Fibroblast of lung (primary cell): ENCODE measurements around the gene RFX1. TPM values are rescaled to one million over a fixed set of nuclear protein-coding genes. Genes with fewer than 3 reads are reported as not detected.

Experiments used
- DNase-seq, 2 donors: peaks; one replicate each; pipeline versions ENCODE4 v3.0.0 to v3.0.0-alpha.2; 2010; ENCODE audit warnings: low read depth in 2 of 2
- H2AFZ ChIP-seq: 2 replicates; pipeline ENCODE4 v1.5.1; 2012; ENCODE audit warnings: low read length, control low read depth, inconsistent platforms
- H3K27ac ChIP-seq: 2 replicates; pipeline ENCODE4 v1.5.1; 2011; ENCODE audit warnings: low read length, control low read depth; ENCODE audit not compliant: insufficient read depth
- H3K27me3 ChIP-seq: 2 replicates; pipeline ENCODE4 v1.5.1; 2011; ENCODE audit warnings: mild to moderate bottlenecking, low read length; ENCODE audit not compliant: control insufficient read depth, insufficient read depth
- H3K36me3 ChIP-seq: 2 replicates; pipeline ENCODE4 v1.5.1; 2011; ENCODE audit warnings: low read length; ENCODE audit not compliant: control insufficient read depth, insufficient read depth
- H3K4me1 ChIP-seq: 2 replicates; pipeline ENCODE4 v1.5.1; 2011; ENCODE audit warnings: low read length; ENCODE audit not compliant: control insufficient read depth, insufficient read depth; ENCODE audit errors: extremely low read depth
- H3K4me2 ChIP-seq: 2 replicates; pipeline ENCODE4 v1.5.1; 2011; ENCODE audit warnings: low read length, control low read depth; ENCODE audit not compliant: insufficient read depth; ENCODE audit errors: extremely low read depth
- H3K4me3 ChIP-seq, 4 experiments: fragments of 200-600 bp in 1 of 4; sonication (generic) in 1 of 4; replicated peaks in 1 of 4; 2 replicates each; pipeline ENCODE4 v1.5.1; 2011 to 2016; ENCODE audit warnings: low read length in 4 of 4, low read depth in 3 of 4, mild to moderate bottlenecking in 3 of 4, control low read depth in 2 of 4, inconsistent platforms in 1 of 4, mixed read lengths in 1 of 4; ENCODE audit not compliant: insufficient read depth in 1 of 4; ENCODE audit errors: control extremely low read depth in 1 of 4
- H3K79me2 ChIP-seq: 2 replicates; pipeline ENCODE4 v1.5.1; 2012; ENCODE audit warnings: mild to moderate bottlenecking, low read length, inconsistent platforms; ENCODE audit not compliant: control insufficient read depth, insufficient read depth
- H3K9ac ChIP-seq: 2 replicates; pipeline ENCODE4 v1.5.1; 2011; ENCODE audit warnings: mild to moderate bottlenecking, low read length, control low read depth; ENCODE audit not compliant: insufficient read depth
- H3K9me3 ChIP-seq: 2 replicates; pipeline ENCODE4 v1.5.1; 2012; ENCODE audit warnings: low read depth, low read length; ENCODE audit not compliant: control insufficient read depth, insufficient read depth
- H4K20me1 ChIP-seq: 2 replicates; pipeline ENCODE4 v1.5.1; 2011; ENCODE audit warnings: low read length; ENCODE audit not compliant: control insufficient read depth, insufficient read depth; ENCODE audit errors: extremely low read depth
- EZH2 ChIP-seq: IDR thresholded peaks from 2 replicates; pipeline ENCODE4 v1.5.1; 2012; ENCODE audit warnings: low read length, control low read depth, mild to moderate bottlenecking; ENCODE audit errors: missing control alignments
- polyA plus RNA-seq, 2 donors: library from polyadenylated mRNA; depleted of rRNA in 1 of 2; stranded (reverse) in 1 of 2; unstranded in 1 of 2; fragments of >200 nt; gene quantifications; 2 replicates each; pipeline ENCODE4 v1.2.1, GENCODE V29; 2011 to 2012; ENCODE audit warnings: missing spikeins in 1 of 2
- total RNA-seq: library from RNA; depleted of rRNA; stranded (reverse); fragments of >200 nt; gene quantifications from 2 replicates; pipeline ENCODE4 v1.2.1, GENCODE V29; 2014
- TF ChIP-seq, protein P1 (sequence below), 2 donors: IDR thresholded peaks in 1 of 2; conservative IDR thresholded peaks in 1 of 2; 1 replicate in 1 of 2; 2 replicates in 1 of 2; pipeline ENCODE4 v1.5.1; 2011 to 2012; ENCODE audit warnings: low read length in 2 of 2, control low read depth in 1 of 2, inconsistent platforms in 1 of 2, low read depth in 1 of 2, mild to moderate bottlenecking in 1 of 2

RFX1 gene
- total and polyA plus RNA-seq, 2 donors (not counting 1 experiment from before 2014, with no cell fraction given): 0.44 to 2.6 TPM

DNA sequence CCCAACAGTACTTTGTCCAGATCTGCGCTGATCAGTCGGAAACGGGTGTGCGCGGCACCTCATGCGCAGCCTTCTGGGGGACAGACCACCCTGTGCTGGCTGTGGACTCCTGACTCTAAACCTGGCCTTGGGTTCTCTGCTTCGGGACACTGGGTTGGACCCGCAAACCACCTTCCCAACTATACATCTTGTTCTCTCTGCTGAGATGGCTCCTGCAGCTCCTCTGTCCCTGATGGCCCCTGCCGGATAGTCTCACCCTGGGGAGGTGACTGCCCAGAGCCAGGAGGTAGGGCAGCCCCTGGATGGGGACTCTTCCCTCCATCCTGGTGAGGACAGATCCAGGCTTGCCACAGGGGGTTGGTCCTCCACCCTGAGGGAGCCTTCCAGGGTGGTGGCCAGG, 23.3 kb downstream of the RFX1 start:
- TF ChIP-seq, protein P1, sequence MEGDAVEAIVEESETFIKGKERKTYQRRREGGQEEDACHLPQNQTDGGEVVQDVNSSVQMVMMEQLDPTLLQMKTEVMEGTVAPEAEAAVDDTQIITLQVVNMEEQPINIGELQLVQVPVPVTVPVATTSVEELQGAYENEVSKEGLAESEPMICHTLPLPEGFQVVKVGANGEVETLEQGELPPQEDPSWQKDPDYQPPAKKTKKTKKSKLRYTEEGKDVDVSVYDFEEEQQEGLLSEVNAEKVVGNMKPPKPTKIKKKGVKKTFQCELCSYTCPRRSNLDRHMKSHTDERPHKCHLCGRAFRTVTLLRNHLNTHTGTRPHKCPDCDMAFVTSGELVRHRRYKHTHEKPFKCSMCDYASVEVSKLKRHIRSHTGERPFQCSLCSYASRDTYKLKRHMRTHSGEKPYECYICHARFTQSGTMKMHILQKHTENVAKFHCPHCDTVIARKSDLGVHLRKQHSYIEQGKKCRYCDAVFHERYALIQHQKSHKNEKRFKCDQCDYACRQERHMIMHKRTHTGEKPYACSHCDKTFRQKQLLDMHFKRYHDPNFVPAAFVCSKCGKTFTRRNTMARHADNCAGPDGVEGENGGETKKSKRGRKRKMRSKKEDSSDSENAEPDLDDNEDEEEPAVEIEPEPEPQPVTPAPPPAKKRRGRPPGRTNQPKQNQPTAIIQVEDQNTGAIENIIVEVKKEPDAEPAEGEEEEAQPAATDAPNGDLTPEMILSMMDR (conservative IDR thresholded peaks at IDR 0.05 in 1 of 2, IDR thresholded peaks at IDR 0.05 in 1 of 2; ENCODE audit: low read depth in 1 of 2, low read length in 2 of 2): no peak
- no peak for TF ChIP-seq EZH2
- Histone ChIP-seq H3K79me2 (no peaks in the 10 kb centered on the region), H3K4me2 (no peak overlapping the region), H2AFZ (no peak overlapping the region), H3K9me3 (no peaks in the 10 kb centered on the region), H4K20me1 (no peaks in the 10 kb centered on the region), H3K36me3 (peaks cover 1% of the 10 kb centered on the region), H3K4me1 (peaks cover 9% of the 10 kb centered on the region), H3K27me3 (no peaks in the 10 kb centered on the region), H3K9ac (no peak overlapping the region), H3K4me3 (no peak overlapping the region), H3K27ac (no peak overlapping the region)
- DNase-seq: no peak

DNA sequence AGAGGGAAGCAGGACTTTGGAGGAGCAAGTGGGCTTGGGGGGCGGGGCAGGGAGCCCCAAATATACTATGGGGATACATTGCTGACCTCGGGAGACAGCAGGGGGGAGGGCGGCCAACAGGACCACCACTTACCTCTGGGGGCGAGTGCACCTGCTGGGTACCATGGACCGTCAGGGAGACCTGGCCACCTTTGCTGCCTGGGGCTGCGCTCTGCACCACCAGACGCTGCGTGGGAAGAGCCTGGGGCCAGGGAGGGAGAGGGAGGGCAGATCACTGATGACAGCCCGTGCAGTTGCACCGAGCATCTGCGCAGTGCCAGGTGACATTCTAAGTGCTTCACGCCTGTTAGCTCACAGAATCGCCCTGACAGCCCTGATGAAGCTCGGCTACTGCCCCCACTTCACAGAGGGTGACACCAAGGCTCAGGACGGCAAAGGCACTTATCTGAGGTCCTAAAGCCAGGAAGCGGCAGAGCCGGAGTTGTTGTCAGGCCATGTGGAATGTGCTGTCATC, 24.1 kb downstream of the RFX1 start:
- Histone ChIP-seq H3K4me3 (no peak overlapping the region), H3K9me3 (no peaks in the 10 kb centered on the region), H3K9ac (no peak overlapping the region), H3K79me2 (no peaks in the 10 kb centered on the region), H3K4me2 (no peak overlapping the region), H3K4me1 (peaks cover 7% of the 10 kb centered on the region), H3K27me3 (no peaks in the 10 kb centered on the region), H4K20me1 (no peaks in the 10 kb centered on the region), H2AFZ (no peak overlapping the region), H3K27ac (no peak overlapping the region), H3K36me3 (peaks cover 1% of the 10 kb centered on the region)
- TF ChIP-seq, protein P1 (conservative IDR thresholded peaks at IDR 0.05 in 1 of 2, IDR thresholded peaks at IDR 0.05 in 1 of 2; ENCODE audit: low read depth in 1 of 2, low read length in 2 of 2): no peak
- TF ChIP-seq EZH2: no peak
- no peak for DNase-seq

DNA sequence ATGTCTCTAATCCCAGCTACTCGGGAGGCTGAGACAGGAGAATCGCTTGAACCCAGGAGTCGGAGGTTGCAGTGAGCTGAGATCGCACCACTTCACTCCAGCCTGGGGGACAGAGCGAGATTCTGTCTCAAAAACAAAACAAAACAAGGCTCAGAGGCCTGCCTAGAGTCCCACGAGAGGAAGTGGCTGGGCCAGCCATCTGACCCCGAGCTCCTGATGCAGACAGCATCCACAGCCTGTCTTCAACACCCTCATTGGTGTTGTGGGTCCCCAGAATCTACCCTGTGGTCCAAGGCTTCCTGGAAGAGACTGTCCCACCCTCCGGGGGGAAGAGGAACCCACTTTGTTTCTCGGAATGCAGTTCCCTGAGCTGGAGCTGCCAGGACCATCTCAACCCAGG, 24.7 kb downstream of the RFX1 start:
- Histone ChIP-seq H3K27ac (no peak overlapping the region), H3K36me3 (peaks cover 1% of the 10 kb centered on the region), H3K79me2 (no peaks in the 10 kb centered on the region), H3K27me3 (no peaks in the 10 kb centered on the region), H3K9me3 (no peaks in the 10 kb centered on the region), H4K20me1 (no peaks in the 10 kb centered on the region), H3K9ac (no peak overlapping the region), H3K4me1 (peaks cover 6% of the 10 kb centered on the region), H3K4me3 (no peak overlapping the region), H2AFZ (no peak overlapping the region), H3K4me2 (no peak overlapping the region)
- no peak for TF ChIP-seq EZH2
- TF ChIP-seq, protein P1 (conservative IDR thresholded peaks at IDR 0.05 in 1 of 2, IDR thresholded peaks at IDR 0.05 in 1 of 2; ENCODE audit: low read depth in 1 of 2, low read length in 2 of 2): no peak
- DNase-seq: no peak
